ENCODE results near the gene RUBCNL. TPM values are rescaled to one million over a fixed set of nuclear protein-coding genes. Genes with fewer than 3 reads are reported as not detected.

The RUBCNL gene
- polyA plus RNA-seq, 3 donors: 1.5 to 14.5 (median 2.8) TPM

DNA sequence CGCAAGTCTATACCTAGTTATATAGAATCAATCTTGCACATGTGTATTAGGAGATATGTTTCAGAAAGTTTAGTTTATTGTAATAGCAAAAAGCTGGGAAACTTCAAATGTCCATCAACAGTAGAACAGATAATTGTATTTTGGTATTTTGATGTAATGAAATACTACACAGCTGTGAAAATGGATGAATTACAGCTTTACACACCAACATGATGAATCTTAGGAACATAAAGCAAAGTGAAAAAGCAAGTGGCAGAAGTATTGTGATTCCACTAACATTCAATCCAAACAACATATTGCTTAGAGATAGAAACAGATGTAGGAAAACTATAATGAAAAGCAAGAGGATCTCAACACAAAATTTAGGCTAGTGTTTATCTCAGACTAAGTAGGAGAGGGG lies 72.5 kb downstream of the RUBCNL start:
- WGBS (ENCODE audit: insufficient coverage): no CpG with 5 or more reads among the region's 1 CpG
- Histone ChIP-seq H2AFZ (ENCODE audit: insufficient read depth, low read depth, low read length, poor library complexity, severe bottlenecking) (no peak overlapping the region), H3K36me3 (replicated peaks in 1 of 2; ENCODE audit: control insufficient read depth in 1 of 2, insufficient read depth in 2 of 2, low read length in 2 of 2) (no peaks in the 10 kb centered on the region), H3K27me3 (ENCODE audit: control insufficient read depth in 2 of 2, insufficient read depth in 2 of 2, low read length in 2 of 2) (no peaks in the 10 kb centered on the region), H3K4me3 (replicated peaks in 1 of 3; ENCODE audit: low read depth in 2 of 3, low read length in 3 of 3) (no peak overlapping the region), H3K27ac (ENCODE audit: low read depth in 1 of 2, low read length in 2 of 2) (peak overlapping the region in 1 of 2 donors; percentile 77), H3K4me2 (replicated peaks; ENCODE audit: extremely low read depth, low read length, poor library complexity, severe bottlenecking) (no peak overlapping the region), H3K9ac (ENCODE audit: insufficient read depth, low read length, poor library complexity, severe bottlenecking) (no peak overlapping the region), H3K79me2 (ENCODE audit: insufficient read depth, low read length) (no peaks in the 10 kb centered on the region), H4K20me1 (ENCODE audit: insufficient read depth, low read length) (no peaks in the 10 kb centered on the region), H3K4me1 (ENCODE audit: control insufficient read depth in 1 of 2, insufficient read depth in 2 of 2, low read length in 2 of 2) (peaks cover 38 to 54% of the 10 kb centered on the region in 2 donors), H3K9me3 (replicated peaks in 1 of 2; ENCODE audit: control insufficient read depth in 1 of 2, insufficient read depth in 1 of 2, low read length in 2 of 2) (peaks cover 0 to 5% of the 10 kb centered on the region in 2 donors)
- H3K36me3 Mint-ChIP-seq: peaks cover 6 to 9% of the 10 kb centered on the region in 2 donors
- no peak overlapping the region for H3K4me3 Mint-ChIP-seq
- no peak overlapping the region for H3K27ac Mint-ChIP-seq
- intact Hi-C loops (cut with micrococcal nuclease): no loop called here
- TF ChIP-seq, protein P1, sequence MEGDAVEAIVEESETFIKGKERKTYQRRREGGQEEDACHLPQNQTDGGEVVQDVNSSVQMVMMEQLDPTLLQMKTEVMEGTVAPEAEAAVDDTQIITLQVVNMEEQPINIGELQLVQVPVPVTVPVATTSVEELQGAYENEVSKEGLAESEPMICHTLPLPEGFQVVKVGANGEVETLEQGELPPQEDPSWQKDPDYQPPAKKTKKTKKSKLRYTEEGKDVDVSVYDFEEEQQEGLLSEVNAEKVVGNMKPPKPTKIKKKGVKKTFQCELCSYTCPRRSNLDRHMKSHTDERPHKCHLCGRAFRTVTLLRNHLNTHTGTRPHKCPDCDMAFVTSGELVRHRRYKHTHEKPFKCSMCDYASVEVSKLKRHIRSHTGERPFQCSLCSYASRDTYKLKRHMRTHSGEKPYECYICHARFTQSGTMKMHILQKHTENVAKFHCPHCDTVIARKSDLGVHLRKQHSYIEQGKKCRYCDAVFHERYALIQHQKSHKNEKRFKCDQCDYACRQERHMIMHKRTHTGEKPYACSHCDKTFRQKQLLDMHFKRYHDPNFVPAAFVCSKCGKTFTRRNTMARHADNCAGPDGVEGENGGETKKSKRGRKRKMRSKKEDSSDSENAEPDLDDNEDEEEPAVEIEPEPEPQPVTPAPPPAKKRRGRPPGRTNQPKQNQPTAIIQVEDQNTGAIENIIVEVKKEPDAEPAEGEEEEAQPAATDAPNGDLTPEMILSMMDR (IDR thresholded peaks at IDR 0.05): no peak
- H3K27me3 Mint-ChIP-seq (ENCODE audit: low read depth in 3 of 3): peaks cover 0 to 2% (median 0%) of the 10 kb centered on the region in 3 donors
- H3K4me1 Mint-ChIP-seq: peaks cover 58% of the 10 kb centered on the region
- peaks cover 5 to 20% (median 13%) of the 10 kb centered on the region in 7 donors for H3K9me3 Mint-ChIP-seq
- DNase-seq: no peak

DNA sequence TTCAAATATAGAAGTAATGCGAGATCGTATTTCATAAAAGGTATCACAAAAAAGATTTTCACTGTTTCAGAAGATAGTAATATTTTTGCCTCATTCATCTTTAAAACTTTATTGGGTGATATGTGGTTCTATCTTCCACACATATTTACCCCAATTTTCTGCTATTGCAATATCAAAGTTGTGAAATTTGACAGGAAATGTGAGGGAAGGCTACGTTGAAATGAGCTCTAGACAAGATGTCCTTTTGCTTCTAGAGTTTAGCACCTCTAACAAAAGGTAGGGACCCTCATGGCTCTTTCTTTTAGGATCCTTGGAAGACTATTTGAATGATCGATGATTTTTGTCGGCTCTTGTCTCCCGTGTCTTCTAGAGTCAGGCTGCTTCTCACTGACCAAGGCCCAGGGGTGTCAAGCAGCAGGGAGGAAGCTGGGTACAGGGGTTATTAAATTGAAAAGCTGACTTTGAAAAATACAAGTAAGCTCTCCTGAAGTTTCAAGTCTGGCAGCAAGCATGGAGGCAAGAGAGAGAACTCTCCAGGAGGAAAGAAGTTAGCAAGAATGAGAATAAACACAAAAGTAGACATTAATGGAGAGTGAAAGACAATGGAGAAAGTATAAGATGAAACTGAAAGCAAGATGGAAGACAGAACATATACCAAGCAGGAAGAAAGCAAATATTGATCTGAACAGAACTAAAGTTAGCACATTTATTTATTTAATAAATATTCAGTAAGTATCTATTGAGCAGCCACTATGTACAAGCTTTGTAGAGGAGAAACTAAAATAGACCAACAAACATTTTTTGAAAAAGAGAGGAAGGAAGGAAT lies 73.4 kb downstream of the RUBCNL start:
- H3K27me3 ChIP-seq (ENCODE audit: control insufficient read depth in 2 of 2, insufficient read depth in 2 of 2, low read length in 2 of 2): no peaks in the 10 kb centered on the region
- Mint-ChIP-seq H3K4me3 (peak overlapping the region in 1 of 2 donors; percentile 56), H3K36me3 (peaks cover 8 to 9% of the 10 kb centered on the region in 2 donors), H3K27ac (peak overlapping the region; percentile 82 to 97 (median 92)), H3K27me3 (ENCODE audit: low read depth in 3 of 3) (peaks cover 0 to 2% (median 0%) of the 10 kb centered on the region in 3 donors), H3K4me1 (peaks cover 50% of the 10 kb centered on the region), H3K9me3 (peaks cover 5 to 23% (median 14%) of the 10 kb centered on the region in 7 donors)
- H3K4me1 ChIP-seq (ENCODE audit: control insufficient read depth in 1 of 2, insufficient read depth in 2 of 2, low read length in 2 of 2): peaks cover 31 to 44% of the 10 kb centered on the region in 2 donors
- peaks cover 0 to 6% of the 10 kb centered on the region in 2 donors for H3K9me3 ChIP-seq (replicated peaks in 1 of 2; ENCODE audit: control insufficient read depth in 1 of 2, insufficient read depth in 1 of 2, low read length in 2 of 2)
- H3K9ac ChIP-seq (ENCODE audit: insufficient read depth, low read length, poor library complexity, severe bottlenecking): no peak overlapping the region
- peak overlapping the region in 1 of 3 experiments; percentile 35 for H3K4me3 ChIP-seq (replicated peaks in 1 of 3; ENCODE audit: low read depth in 2 of 3, low read length in 3 of 3)
- peak in 2 of 3 donors; percentile 42 to 44 for DNase-seq
- H3K79me2 ChIP-seq (ENCODE audit: insufficient read depth, low read length): no peaks in the 10 kb centered on the region
- H3K4me2 ChIP-seq (replicated peaks; ENCODE audit: extremely low read depth, low read length, poor library complexity, severe bottlenecking): peak overlapping the region; percentile 8
- 83% methylated on average over 3 of the region's 6 CpGs for WGBS (ENCODE audit: insufficient coverage)
- H4K20me1 ChIP-seq (ENCODE audit: insufficient read depth, low read length): no peaks in the 10 kb centered on the region
- H3K27ac ChIP-seq (ENCODE audit: low read depth in 1 of 2, low read length in 2 of 2): peak overlapping the region; percentile 69 to 77
- H2AFZ ChIP-seq (ENCODE audit: insufficient read depth, low read depth, low read length, poor library complexity, severe bottlenecking): peak overlapping the region; percentile 61
- intact Hi-C loops (cut with micrococcal nuclease): no loop called here
- H3K36me3 ChIP-seq (replicated peaks in 1 of 2; ENCODE audit: control insufficient read depth in 1 of 2, insufficient read depth in 2 of 2, low read length in 2 of 2): no peaks in the 10 kb centered on the region
- TF ChIP-seq, protein P1 (IDR thresholded peaks at IDR 0.05): no peak

Data from CD14-positive monocyte (primary cell).